ENCODE measurements around the gene TSSK1B. TPM values are rescaled to one million over a fixed set of nuclear protein-coding genes. Genes with fewer than 3 reads are reported as not detected.
"Not testable (repeated sequence)": the region's sequence is repeated elsewhere in the genome, so short reads cannot be mapped to it uniquely, and the experiment has no call there.

TSSK1B gene
- total RNA-seq, 1 donor from 2014 or later: not detected

- H3K4me3 ChIP-seq: no peak overlapping the region
- Mint-ChIP-seq H3K9me3 (no peaks in the 10 kb centered on the region), H3K27me3 (ENCODE audit: insufficient read depth, low read depth) (no peaks in the 10 kb centered on the region), H3K4me3 (no peak overlapping the region), H3K4me1 (peaks cover 9% of the 10 kb centered on the region), H3K36me3 (no peaks in the 10 kb centered on the region), H3K27ac (no peak overlapping the region)
- H3K36me3 ChIP-seq: no peaks in the 10 kb centered on the region
- H4K20me1 ChIP-seq (ENCODE audit: low read depth): no peaks in the 10 kb centered on the region
- no peaks in the 10 kb centered on the region for H3K4me1 ChIP-seq
- H3F3A ChIP-seq (ENCODE audit: low read depth): no peaks in the 10 kb centered on the region
- H3K9ac ChIP-seq: no peak overlapping the region
- no peak for DNase-seq (ENCODE audit: low spot score)
- H3K79me2 ChIP-seq (ENCODE audit: low read depth): no peaks in the 10 kb centered on the region
- no peaks in the 10 kb centered on the region for H3K27me3 ChIP-seq
- H3K4me2 ChIP-seq: no peak overlapping the region
- no peak for TF ChIP-seq EZH2 (IDR thresholded peaks at IDR 0.05)
- TF ChIP-seq EZH2phosphoT487 (IDR thresholded peaks at IDR 0.05): no peak
- TF ChIP-seq CTCF (IDR thresholded peaks at IDR 0.05): no peak
- H2AFZ ChIP-seq (replicated peaks): no peak overlapping the region
- H3K9me3 ChIP-seq (ENCODE audit: low read depth): no peaks in the 10 kb centered on the region
- no peak overlapping the region for H3K27ac ChIP-seq
Observed at GRCh38 chr5:113404269-113404668, 30.5 kb downstream of the TSSK1B start.

- not testable (repeated sequence) for H3K27ac Mint-ChIP-seq, H3K4me1 Mint-ChIP-seq
Observed at GRCh38 chr5:113397986-113398385, 36.8 kb downstream of the TSSK1B start.

GRCh38 chr5:113397046-113397445, 37.7 kb downstream of the TSSK1B start:
- Histone ChIP-seq H3K4me2 (no peak overlapping the region), H3K4me3 (no peak overlapping the region), H2AFZ (replicated peaks) (no peak overlapping the region), H3K27me3 (no peaks in the 10 kb centered on the region), H3F3A (ENCODE audit: low read depth) (no peaks in the 10 kb centered on the region), H3K36me3 (no peaks in the 10 kb centered on the region), H3K27ac (no peak overlapping the region), H3K4me1 (no peaks in the 10 kb centered on the region), H3K9me3 (ENCODE audit: low read depth) (no peaks in the 10 kb centered on the region), H4K20me1 (ENCODE audit: low read depth) (no peaks in the 10 kb centered on the region), H3K9ac (no peak overlapping the region), H3K79me2 (ENCODE audit: low read depth) (no peaks in the 10 kb centered on the region)
- H3K4me3 Mint-ChIP-seq: no peak overlapping the region
- DNase-seq (ENCODE audit: low spot score): no peak
- H3K4me1 Mint-ChIP-seq: peaks cover 5% of the 10 kb centered on the region
- H3K27ac Mint-ChIP-seq: no peak overlapping the region
- no peaks in the 10 kb centered on the region for H3K27me3 Mint-ChIP-seq (ENCODE audit: insufficient read depth, low read depth)
- H3K9me3 Mint-ChIP-seq: no peaks in the 10 kb centered on the region
- no peaks in the 10 kb centered on the region for H3K36me3 Mint-ChIP-seq
- TF ChIP-seq EZH2phosphoT487 (IDR thresholded peaks at IDR 0.05) (no peak), CTCF (IDR thresholded peaks at IDR 0.05) (no peak), EZH2 (IDR thresholded peaks at IDR 0.05) (no peak)

More at GRCh38 chr5:113397986-113398385, 36.8 kb downstream of the TSSK1B start:
- not testable (repeated sequence) for H3K4me3 Mint-ChIP-seq; DNase-seq (ENCODE audit: low spot score); H3K4me2 ChIP-seq; H3K9ac ChIP-seq; H2AFZ ChIP-seq (replicated peaks); H3K27ac ChIP-seq; H3K79me2 ChIP-seq (ENCODE audit: low read depth); H3F3A ChIP-seq (ENCODE audit: low read depth); H4K20me1 ChIP-seq (ENCODE audit: low read depth); H3K36me3 ChIP-seq; H3K4me3 ChIP-seq; H3K4me1 ChIP-seq; H3K9me3 Mint-ChIP-seq; H3K27me3 Mint-ChIP-seq (ENCODE audit: insufficient read depth, low read depth); H3K27me3 ChIP-seq; H3K9me3 ChIP-seq (ENCODE audit: low read depth); H3K36me3 Mint-ChIP-seq

- Mint-ChIP-seq H3K4me1 (peaks cover 5% of the 10 kb centered on the region), H3K27me3 (ENCODE audit: insufficient read depth, low read depth) (no peaks in the 10 kb centered on the region)
Observed at GRCh38 chr5:113394658-113395057, 40.1 kb downstream of the TSSK1B start.

More at GRCh38 chr5:113394658-113395057, 40.1 kb downstream of the TSSK1B start:
- H2AFZ ChIP-seq (replicated peaks): no peak overlapping the region
- H3F3A ChIP-seq (ENCODE audit: low read depth): no peaks in the 10 kb centered on the region
- no peaks in the 10 kb centered on the region for H3K27me3 ChIP-seq
- H3K4me3 ChIP-seq: no peak overlapping the region
- Mint-ChIP-seq H3K27ac (no peak overlapping the region), H3K4me3 (no peak overlapping the region), H3K9me3 (peaks cover 2% of the 10 kb centered on the region), H3K36me3 (peaks cover 1% of the 10 kb centered on the region)
- DNase-seq (ENCODE audit: low spot score): no peak
- H3K36me3 ChIP-seq: no peaks in the 10 kb centered on the region
- H3K9ac ChIP-seq: no peak overlapping the region
- H3K4me1 ChIP-seq: no peaks in the 10 kb centered on the region
- TF ChIP-seq EZH2phosphoT487 (IDR thresholded peaks at IDR 0.05): no peak
- no peak for TF ChIP-seq EZH2 (IDR thresholded peaks at IDR 0.05)
- no peak for TF ChIP-seq CTCF (IDR thresholded peaks at IDR 0.05)
- no peak overlapping the region for H3K4me2 ChIP-seq
- H3K27ac ChIP-seq: no peak overlapping the region
- H4K20me1 ChIP-seq (ENCODE audit: low read depth): no peaks in the 10 kb centered on the region
- no peaks in the 10 kb centered on the region for H3K9me3 ChIP-seq (ENCODE audit: low read depth)
- no peaks in the 10 kb centered on the region for H3K79me2 ChIP-seq (ENCODE audit: low read depth)
